PC-9 (cell line): ENCODE results near the gene PLA2G4A.

Source experiments
- CTCF ChIP-seq: fragments of 200-600 bp; sonication (generic); conservative IDR thresholded peaks from 2 replicates; pipeline ENCODE4 v1.6.1; 2017; ENCODE audit warnings: mixed run types, antibody characterized with exemption, mild to moderate bottlenecking, moderate library complexity
- EZH2 ChIP-seq: fragments of 200-600 bp; sonication (generic); IDR thresholded peaks from 2 replicates; pipeline ENCODE4 v1.8.0; 2017; ENCODE audit warnings: antibody characterized with exemption, low read depth

GRCh38 chr1:186974774-186975181, 146.0 kb downstream of the PLA2G4A start:
- TF ChIP-seq CTCF: no peak
- no peak for TF ChIP-seq EZH2
